GM21619 (cell line): Measurements from ENCODE around the gene ANKRD66.
"Not testable (repeated sequence)": the region's sequence is repeated elsewhere in the genome, so short reads cannot be mapped to it uniquely, and the experiment has no call there.

ENCODE experiments used
- ATAC-seq: cut with Tn5 transposase; IDR thresholded peaks from one replicate; pipeline ENCODE4 v1.9.1; 2021; ENCODE audit not compliant: unreplicated experiment

Gene ANKRD66

DNA sequence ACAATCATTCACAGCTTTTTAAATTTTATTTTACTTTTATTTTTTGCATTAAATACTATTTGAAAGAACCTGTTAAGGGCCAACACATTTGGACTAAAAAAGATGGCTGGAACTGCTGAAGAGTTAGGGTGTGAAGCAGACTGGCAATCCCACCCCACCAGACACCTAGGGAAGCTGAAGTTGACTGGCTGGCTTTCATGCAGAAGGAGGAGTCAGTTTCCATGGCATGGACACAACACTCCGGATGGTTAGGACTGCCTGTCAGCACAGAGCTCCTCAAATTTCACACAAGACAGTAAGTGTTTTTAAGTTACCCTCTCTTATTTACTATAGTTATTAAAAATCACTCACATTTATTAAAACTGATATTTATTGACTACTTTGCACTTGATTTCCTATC is at the start of gene ANKRD66:
ANKRD66 (plus strand) TSS at position 238 of the 400 bp plus-strand sequence. CDS start 5,016 bp downstream, outside the sequence.
- ATAC-seq, result no peak

DNA sequence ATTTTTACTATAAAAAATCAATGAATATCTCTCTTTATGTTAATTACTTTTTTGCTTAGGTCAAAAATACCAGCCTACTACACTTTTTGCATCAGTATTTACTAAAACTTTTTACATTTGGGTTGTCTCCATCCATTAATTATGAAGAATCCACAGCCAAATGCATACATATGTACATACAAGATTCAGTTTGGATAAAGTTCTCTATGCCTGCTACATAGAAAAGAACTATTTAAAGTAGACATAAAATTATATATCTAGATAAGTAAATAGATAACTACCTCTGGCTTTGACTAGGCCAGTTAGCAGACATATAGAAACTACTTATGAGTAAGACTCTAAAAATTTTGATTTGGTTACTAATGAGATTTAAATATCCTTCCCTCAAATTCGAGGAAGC is 46.8 kb upstream of the ANKRD66 start:
- no peak for ATAC-seq

DNA sequence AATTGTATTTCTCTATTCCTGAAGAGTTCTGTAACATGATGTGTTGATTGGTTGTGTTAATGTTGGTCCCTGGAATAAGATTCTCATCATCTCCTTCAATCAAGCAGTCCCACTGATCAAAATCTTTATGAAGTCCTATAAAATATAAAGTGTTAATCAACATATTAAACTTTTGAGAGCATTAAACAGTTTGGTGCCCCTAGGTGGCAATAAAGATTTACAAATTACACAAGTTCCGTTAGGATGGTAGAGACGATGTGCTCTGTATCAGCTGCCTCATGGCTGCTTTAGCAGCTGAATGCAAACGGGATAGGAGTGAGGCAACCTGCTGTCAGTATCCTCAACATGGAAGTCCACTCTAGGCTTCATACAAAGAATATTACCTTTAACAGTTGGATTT is 42.2 kb upstream of the ANKRD66 start:
- ATAC-seq, result no peak

DNA sequence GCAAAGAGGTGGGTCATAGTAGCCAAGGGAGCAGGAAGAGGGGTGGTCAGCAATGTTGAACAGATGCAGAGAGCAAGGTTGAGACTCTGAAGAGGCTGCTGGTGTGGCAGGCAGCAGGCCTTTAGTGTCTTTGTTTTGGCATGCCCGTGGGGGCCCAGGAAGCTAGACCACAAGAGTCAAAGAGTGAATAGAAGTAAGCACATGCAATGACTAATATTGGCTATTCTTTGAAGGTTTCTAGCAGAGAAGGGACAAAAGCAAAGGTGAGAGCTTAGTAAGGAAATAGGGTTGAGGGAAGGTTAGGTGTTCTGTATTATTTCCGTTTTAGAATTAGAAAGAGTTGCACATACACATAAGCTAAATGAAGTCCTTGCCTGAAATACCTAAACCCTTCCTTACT is 40.3 kb upstream of the ANKRD66 start:
- no peak for ATAC-seq

DNA sequence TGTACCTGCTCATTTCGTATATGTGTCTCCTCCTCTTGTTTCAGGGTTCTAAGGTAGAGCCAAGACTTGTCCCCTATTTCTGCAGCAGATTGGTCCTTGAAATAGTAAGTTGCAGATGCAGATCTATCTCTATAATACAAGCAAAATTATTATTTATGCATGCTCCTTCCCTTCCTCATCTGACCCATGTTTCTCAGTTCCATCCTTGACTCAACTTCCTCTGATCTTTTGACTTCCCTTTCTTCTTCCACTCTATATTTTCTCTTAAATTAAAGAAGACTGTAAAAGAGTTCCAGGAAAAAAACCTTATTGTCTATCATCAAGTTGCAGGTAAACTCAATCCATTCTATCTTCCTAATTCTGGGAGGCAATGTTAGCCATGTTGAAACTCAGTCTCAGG is 35.2 kb upstream of the ANKRD66 start:
- no peak for ATAC-seq

DNA sequence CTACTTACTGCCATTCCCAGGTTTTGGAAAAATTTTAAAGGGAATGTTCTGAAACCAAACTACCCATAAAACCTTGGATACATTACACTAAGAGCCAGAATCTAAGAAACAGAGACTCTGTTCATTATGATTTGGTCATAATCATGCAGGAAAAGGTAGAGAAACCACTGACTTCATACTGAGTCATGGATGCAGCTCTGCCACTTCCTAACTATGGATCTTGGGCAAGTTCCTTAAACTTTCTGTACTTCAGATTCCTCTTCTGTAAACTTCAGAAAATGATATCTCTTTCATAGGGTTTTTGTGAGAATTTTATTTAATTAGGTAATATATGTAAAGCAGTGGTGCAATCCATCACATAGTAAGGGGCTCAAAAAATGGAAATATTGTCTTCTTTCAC is 31.6 kb upstream of the ANKRD66 start:
- ATAC-seq, result no peak

DNA sequence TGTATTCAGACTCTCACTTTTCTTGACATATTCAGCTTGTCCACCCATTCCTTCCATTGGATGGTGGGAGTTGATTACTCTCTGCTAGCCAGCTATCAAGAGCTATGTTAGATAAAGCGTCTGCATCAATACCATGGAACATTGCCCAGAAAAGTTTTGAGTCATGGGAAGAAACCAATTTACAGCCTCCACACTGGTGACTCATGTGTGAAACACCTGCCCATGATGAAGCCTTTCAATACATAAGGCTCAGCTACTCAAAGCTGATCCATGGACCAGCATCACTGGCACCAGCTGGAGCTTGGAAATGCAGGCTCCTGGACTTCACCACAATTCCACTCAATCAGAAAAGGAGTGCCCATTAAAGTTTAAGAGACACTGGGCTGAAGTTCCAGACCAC is 27.6 kb upstream of the ANKRD66 start:
- ATAC-seq, result no peak

DNA sequence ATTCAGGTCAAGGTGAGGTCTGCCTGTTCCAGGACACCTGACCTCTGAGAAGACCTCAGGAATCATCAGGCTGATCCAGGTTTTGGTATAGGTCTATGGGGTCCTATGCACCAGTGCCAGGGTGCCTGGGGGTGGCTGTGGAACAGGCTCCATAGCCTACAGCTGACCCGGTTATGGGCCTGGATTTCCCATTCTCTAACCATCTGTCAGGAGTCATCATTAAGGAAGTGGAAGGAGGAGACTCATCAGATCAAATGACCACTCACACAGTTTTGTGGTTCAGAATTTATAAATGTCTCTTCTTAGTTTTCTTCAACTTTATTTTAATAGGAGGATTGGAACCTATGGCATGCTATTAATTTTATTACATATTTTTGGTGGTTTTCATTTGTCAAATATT is 26.3 kb upstream of the ANKRD66 start:
- ATAC-seq, result no peak

DNA sequence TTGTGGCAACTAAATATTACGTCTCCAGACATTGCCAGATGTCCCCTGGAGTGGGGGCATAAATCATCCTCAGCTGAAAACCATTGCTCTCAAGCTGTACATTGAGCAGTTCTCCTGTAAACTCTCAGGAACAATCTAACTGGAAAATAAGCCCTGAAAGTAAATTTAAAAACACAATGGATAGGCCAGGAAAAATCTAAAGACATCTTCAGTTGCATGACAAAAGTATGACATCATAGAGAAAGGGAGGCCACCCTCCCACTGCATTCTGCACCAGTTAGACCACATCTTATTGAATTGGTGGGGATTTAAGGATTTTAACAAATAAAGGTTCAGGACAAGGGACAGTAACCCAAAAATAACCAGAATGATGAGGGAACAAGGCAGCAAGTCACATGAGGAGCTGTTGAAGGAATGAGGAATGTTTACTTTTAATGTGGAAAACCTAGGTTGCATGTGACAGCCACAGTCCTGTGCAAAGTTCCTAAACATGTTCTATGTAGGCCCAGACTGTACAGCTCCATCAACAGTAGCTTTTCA is 16.9 kb upstream of the ANKRD66 start:
- ATAC-seq, result no peak

DNA sequence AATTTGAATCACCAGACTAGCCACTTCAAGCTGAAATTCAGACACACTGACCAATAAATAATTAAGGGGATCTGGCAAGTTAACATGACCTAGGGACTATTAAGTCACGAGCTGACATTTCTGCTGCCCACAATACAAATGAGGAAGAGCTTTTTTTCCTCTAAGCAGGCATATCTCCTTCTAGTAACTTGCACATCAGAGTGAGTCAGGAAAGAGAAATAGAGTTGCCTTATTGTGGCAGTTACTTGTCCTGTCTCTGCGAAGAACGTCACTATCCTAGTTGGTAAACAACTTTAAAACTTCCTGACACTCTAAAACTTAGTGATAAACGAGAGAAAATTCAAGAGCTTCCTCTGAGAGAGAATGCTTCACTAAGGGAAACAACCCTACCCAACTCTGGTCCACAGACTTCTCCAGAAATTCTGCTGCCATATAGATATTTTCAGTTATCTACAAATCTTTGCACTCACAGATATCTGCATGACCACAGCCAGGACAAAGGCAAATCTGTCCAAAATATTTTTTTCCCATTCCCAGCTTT is 15.7 kb upstream of the ANKRD66 start:
- no peak for ATAC-seq

DNA sequence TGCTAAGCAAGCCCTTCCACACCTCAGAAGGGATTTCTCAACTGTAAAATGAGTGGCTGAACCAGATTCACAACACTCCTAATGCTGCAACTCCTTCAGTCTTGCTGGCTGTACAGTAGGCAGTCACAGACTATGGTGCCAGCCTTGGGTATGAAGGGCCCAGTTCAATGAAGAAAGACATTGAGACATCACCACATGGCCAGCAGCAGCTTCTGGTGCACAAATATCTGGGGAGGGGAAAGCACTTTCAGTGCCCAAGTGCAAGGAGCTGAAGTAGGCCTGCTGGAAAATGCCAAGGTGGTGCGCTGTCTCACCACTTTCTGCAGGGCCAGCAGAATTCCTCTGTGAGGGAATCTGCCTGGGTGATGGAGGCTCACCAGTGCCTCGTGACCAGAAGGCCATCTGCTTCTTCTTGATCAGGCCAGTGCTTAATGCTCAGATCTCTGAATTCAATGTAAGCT is 13.4 kb upstream of the ANKRD66 start:
- no peak for ATAC-seq

DNA sequence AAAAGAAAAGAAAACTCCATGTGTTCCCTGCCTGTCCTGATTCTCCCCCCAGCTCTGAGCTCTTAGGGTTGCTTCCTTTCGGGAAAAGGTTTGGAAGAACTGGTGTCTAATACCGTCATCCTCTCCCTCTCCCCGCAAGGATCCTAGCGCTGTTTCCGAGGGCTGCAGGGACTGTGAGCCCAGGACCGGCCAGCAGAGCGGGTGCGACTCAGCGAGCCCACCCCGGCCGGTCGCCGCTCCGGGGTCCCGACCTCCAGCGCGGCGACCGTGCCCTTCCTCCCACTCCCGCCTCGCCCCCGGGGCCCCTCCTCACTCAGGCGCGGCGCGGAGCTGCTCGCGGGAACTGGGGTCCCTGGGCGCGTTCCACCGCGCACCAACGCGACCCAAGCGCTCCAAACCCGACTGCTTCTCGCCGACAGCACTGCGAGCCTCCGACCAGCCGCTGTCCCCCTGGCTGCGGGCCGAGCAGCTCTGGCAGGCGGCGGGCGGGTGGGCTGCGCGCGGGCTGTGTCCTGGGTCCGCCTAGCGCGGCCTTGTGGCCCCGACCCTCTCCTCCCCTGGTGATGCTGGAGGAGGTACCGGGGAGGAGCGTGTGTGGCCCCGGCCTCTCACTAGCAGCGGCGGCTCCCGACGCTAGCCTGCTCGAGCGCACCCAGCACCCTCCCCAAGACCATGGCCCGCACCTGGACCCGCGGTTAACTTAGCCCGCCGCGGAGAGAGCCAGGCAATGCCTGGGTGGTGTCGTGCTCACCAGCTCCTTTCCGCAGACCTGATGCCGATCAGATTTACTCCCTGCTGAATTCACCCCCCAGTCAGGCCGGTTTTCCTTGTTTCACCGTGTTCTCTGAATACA is 11.6 kb upstream of the ANKRD66 start, which contains the start of gene PLA2G7:
PLA2G7 (minus strand) TSS at position 509 of the 853 bp plus-strand sequence. CDS start 12,484 bp downstream, outside the sequence.
- no peak for ATAC-seq

DNA sequence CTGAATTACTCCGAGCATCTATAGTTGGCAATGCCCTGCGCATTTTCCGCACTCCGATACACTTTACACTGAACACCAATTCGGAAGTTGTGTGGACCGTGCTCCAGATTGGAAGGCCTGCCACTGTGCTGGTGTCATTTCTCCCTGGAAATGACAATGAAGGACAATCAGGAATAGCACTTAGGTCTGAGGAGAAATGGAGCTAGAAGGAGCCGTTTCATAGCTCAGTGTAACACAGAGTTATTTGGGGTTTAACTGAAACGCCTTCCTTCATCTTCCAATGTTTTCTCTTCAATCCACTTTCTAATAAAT is 11.1 kb upstream of the ANKRD66 start:
- ATAC-seq, result no peak

DNA sequence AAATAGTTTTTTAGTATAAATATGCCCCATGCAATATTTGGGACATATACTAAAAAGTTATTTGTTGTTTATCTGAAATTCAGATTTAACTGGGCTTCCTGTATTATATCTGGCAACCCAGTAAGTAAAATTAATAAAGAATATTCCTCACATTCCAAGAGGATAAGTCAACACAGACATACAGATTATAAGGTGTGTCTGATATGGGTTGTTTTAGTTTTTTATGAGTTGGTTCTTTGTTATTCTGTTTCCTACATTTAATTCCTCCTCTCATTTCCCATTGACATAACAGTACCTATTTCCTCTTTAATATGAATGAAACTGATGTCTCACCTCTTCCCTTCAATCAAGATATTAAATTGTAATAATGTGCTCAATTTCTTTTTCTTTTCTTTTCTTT is 9.8 kb upstream of the ANKRD66 start:
- ATAC-seq, result no peak

DNA sequence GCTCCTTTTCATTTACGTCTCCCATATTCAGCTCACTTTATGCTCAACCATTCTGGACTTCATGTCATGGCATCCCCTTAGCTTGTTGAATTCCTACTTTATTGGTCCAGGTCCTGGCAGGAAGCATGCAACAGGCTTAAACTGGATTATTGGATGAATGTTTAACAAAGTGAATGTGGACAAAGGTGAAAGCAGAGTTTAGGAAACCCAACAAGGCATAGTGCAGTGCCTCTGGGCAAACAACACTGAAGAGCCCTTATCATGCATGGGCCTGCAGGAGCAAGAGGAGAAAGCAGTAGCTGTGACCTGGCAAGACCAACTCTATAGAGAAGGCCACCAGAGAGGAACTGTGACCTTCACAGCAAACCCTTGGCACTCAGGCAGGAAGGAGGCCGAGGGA is 5.3 kb upstream of the ANKRD66 start:
- ATAC-seq, result no peak

DNA sequence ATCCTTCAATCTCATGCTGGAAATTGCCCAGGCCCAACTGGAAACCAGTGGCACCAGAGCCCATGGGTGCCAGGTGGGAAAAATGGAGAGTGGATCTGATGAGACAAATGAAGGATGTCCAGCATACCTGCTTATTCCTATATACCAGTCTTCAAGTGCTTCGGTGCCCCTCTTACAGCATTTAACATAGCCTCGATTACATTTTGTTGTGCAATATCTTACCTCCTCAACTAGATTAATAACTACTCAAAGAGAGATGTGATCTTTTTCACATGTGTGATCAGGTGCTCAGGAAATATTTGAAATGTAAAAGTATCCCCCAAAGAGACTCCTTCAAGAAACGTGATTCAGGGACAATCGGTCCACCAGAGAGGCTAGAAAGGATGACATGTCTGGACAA is 4.8 kb upstream of the ANKRD66 start:
- ATAC-seq, result no peak

DNA sequence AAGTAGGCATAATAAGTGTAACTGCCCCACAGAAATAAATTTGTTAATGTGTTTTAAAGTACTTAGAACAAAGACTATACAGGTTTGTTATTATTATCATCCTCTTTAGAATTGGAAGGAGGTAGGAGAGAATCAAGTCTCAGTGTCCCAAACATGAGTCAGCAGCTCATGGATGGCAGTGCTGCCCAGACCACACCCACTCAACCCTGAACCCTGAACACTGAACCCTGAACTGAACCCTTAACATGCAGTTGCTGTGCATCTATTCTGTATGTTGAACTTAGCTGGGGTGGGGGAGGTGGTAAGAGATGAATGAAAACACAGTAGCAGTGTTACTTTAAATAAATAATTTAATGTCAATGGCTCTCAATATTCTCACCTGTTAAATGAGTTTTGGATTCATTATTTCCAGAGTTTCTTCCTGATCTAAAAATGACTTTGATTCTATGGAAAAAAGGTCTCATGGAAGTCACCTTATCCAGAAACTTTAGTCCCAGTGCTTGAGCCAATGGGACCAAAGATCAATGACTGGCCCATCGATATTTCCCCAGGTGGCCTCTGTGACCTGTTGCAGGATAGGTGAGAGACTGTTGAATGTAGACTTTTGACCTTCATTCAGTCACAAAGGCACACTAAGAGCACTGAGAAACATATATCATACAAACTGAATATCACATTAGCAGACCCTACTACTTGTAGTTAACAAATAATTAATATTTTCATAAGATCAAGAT is 3.1 kb upstream of the ANKRD66 start:
- no peak for ATAC-seq

DNA sequence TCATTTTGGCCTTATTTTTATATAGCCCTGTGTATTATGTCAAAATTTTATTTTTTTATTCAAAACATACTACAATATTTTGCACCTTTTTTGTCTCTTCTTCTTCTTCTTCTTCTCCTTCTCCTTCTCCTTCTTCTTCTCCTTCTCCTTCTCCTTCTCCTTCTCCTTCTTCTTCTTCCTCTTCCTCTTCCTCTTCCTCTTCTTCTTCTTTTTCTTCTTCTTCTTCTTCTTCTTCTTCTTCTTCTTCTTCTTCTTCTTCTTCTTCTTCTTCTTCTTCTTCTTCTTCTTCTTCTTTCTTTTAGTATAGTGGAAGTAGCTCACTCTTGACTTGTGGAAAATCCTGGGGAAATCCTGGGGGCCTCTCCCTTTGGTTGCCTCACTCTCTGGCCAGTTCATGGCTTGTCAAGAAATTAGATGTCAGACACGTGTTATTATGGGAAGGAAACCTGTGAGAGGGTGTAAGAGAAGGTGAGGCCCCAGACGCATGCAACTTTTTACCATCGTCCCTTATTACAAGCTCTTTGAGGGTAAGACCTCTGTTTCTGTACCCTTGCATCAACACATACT is 2.5 kb upstream of the ANKRD66 start:
- ATAC-seq, result not testable (repeated sequence)

DNA sequence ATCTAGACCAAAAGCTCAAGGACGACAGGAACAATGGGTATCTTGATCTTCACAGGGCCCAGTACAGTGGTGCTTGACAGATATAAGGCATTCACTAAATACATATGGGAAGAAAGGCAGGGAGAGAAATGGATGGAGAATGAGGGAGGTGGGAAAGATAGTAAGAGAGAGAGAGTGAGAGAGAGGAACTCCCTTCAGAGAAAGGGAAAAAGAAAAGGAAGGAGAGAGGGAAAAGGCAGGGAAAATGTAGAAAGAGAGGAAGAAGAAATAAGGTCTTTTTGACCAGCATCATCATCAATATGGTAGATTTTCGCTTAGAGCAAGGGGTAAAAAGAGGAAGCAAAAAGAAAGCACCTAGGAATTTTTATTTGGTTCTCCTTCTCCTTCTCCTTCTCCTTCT is 760 bp upstream of the ANKRD66 start:
- no peak for ATAC-seq

DNA sequence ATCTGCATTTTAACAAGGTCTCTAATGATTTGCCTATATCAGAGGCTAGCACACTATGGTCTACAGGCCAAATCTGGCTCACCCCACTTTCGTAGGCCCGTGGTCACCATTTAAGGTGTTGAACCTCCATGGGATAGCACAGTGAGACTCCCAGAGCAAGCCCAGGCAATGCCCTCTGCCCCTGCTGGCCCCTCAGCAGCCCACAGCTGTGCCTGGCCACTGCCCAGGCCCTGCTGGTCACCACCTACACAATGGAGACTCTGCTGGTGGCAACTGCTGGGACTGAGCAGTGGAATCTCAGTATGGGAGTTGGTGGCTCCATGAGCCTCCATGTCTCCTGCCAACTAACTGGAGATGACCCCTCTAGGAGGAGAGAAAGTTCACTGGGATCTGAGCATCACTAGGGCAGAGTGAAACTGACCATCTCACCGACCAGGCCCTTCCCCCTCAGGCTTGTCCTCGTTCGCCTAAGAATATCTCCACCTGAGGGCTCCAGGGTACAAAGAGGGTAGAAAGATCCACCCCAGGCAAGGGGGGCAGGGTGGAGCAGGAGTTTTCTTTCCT is 2.3 kb downstream of the ANKRD66 start:
- no peak for ATAC-seq

DNA sequence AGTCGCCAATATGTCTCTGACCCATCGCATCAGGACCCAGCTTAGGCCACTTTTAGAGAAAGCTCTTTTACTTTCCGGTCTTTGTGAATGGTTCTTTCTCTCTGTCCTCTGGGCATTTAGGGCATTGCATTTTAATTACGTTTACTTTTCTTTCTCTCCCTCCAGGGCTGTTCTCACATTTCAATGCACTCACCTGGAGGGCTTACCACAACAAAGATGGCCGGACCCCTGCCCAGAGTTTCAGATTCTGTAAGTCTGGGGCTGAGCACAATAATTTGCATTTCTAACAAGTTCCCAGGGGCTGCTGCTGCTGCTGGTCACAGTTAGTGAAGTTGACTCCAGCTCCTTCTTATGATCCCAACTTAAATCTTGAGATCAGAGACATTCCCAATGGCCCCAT is 3.0 kb downstream of the ANKRD66 start:
- ATAC-seq, result no peak
